Body of pancreas (tissue), 4 donors: ENCODE data around the gene COPE.

Source experiments
- POLR2A ChIP-seq, 3 donors: fragments of 450-650 bp; IDR thresholded peaks; one replicate each; pipeline ENCODE4 v1.6.1; 2016; ENCODE audit warnings: antibody characterized with exemption in 3 of 3, mild to moderate bottlenecking in 2 of 3
- TF ChIP-seq, protein P1 (sequence below), 7 experiments: fragments of 450-650 bp in 4 of 7; fragments of 200-600 bp in 3 of 7; sonication (generic) in 3 of 7; IDR thresholded peaks; one replicate each; pipeline ENCODE4 v1.5.1; 2016 to 2019; ENCODE audit warnings: antibody characterized with exemption in 7 of 7

DNA sequence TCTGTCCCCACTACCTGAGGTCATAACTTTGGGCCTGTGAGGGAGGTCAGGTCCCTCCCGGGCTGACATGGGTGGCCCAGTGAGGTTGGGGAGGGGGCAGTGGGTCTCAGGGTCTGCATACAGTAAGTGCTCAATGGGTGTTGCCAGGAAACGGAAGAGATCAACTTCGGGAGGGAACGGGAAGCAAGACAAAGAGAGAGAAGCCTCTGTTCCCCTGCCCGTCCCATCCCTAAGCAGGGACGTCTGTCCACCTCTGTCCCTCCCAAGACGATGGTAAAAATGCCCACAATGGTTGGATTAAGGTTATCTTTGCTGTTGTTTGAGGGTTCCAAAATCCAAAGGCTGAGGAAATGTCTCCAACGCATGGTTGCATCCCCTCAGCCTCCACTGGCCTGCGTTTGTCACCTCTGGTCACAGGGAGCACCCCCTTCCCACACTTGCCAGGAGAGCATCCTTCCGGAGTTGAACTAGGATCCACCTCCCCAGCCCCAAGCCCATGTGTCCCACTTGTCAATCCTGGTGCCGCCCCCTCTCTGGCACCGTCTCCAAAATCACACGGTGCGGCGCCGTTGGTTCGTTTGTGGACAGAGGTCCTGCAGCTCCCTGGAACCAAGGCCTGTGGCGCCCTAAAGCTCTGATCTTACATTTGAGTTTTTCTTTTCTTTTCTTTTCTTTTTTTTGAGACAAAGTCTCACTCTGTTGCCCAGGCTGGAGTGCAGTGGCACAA is 22.6 kb upstream of the COPE start:
- TF ChIP-seq, protein P1, sequence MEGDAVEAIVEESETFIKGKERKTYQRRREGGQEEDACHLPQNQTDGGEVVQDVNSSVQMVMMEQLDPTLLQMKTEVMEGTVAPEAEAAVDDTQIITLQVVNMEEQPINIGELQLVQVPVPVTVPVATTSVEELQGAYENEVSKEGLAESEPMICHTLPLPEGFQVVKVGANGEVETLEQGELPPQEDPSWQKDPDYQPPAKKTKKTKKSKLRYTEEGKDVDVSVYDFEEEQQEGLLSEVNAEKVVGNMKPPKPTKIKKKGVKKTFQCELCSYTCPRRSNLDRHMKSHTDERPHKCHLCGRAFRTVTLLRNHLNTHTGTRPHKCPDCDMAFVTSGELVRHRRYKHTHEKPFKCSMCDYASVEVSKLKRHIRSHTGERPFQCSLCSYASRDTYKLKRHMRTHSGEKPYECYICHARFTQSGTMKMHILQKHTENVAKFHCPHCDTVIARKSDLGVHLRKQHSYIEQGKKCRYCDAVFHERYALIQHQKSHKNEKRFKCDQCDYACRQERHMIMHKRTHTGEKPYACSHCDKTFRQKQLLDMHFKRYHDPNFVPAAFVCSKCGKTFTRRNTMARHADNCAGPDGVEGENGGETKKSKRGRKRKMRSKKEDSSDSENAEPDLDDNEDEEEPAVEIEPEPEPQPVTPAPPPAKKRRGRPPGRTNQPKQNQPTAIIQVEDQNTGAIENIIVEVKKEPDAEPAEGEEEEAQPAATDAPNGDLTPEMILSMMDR (IDR thresholded peaks at IDR 0.05) = no peak
- TF ChIP-seq POLR2A (IDR thresholded peaks at IDR 0.05) = no peak
